Mammary epithelial cell (primary cell): ENCODE data around the gene INPP5D.

Source experiments
- EZH2 ChIP-seq: IDR thresholded peaks from 2 replicates; pipeline ENCODE4 v1.6.1; 2012; ENCODE audit warnings: low read length, inconsistent platforms, borderline replicate concordance
- TF ChIP-seq, protein P1 (sequence below), 2 donors: IDR thresholded peaks in 1 of 2; conservative IDR thresholded peaks in 1 of 2; 2 replicates each; pipeline ENCODE4 v1.5.1; 2011 to 2012; ENCODE audit warnings: inconsistent platforms in 2 of 2, low read length in 2 of 2, mild to moderate bottlenecking in 2 of 2, control low read depth in 1 of 2, low read depth in 1 of 2; ENCODE audit not compliant: insufficient read depth in 1 of 2; ENCODE audit errors: extremely low read depth in 1 of 2

DNA sequence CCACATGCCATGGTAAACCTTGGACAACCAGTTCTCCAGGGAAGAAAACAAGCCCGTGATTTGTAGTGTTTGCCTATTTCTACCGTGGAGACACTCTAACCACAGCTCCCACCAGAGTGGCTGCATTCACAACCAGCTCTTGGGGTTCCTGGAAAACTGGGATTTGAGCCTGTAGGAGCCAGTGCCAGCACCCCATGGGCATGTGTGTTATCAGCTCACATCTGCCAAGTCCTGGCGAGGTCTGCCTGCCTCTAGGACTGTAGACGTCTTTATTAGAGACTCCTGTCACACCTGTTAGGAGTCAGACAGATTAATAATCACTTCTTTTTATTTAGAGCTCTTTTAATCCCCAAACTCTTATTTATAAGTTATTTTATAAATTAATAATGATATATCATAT lies 41.0 kb downstream of the INPP5D start:
- TF ChIP-seq, protein P1, sequence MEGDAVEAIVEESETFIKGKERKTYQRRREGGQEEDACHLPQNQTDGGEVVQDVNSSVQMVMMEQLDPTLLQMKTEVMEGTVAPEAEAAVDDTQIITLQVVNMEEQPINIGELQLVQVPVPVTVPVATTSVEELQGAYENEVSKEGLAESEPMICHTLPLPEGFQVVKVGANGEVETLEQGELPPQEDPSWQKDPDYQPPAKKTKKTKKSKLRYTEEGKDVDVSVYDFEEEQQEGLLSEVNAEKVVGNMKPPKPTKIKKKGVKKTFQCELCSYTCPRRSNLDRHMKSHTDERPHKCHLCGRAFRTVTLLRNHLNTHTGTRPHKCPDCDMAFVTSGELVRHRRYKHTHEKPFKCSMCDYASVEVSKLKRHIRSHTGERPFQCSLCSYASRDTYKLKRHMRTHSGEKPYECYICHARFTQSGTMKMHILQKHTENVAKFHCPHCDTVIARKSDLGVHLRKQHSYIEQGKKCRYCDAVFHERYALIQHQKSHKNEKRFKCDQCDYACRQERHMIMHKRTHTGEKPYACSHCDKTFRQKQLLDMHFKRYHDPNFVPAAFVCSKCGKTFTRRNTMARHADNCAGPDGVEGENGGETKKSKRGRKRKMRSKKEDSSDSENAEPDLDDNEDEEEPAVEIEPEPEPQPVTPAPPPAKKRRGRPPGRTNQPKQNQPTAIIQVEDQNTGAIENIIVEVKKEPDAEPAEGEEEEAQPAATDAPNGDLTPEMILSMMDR (conservative IDR thresholded peaks at IDR 0.05 in 1 of 2, IDR thresholded peaks at IDR 0.05 in 1 of 2; ENCODE audit: extremely low read depth in 1 of 2, insufficient read depth in 1 of 2, low read depth in 1 of 2, low read length in 2 of 2), result no peak
- TF ChIP-seq EZH2, result no peak
